Transverse colon (tissue), 4 donors: ENCODE measurements around the gene ANO1. TPM values are rescaled to one million over a fixed set of nuclear protein-coding genes. Genes with fewer than 3 reads are reported as not detected.

Source experiments
- DNase-seq: peaks from one replicate; pipeline ENCODE4 v3.0.0-alpha.2; 2019
- H3K27ac ChIP-seq, 4 donors: fragments of 200-600 bp; sonication (generic); 2 replicates each; pipeline ENCODE4 v1.5.1; 2016 to 2018; ENCODE audit warnings: inconsistent platforms in 4 of 4
- H3K27me3 ChIP-seq: fragments of 200-600 bp; sonication (generic); 2 replicates; pipeline ENCODE4 v1.5.1; 2017; ENCODE audit warnings: inconsistent platforms
- H3K36me3 ChIP-seq, 4 donors: fragments of 200-600 bp; sonication (generic); 2 replicates each; pipeline ENCODE4 v1.5.1; 2017 to 2019; ENCODE audit warnings: inconsistent platforms in 4 of 4
- H3K4me1 ChIP-seq, 4 donors: fragments of 200-600 bp; sonication (generic); 2 replicates each; pipeline ENCODE4 v1.5.1; 2017 to 2020; ENCODE audit warnings: inconsistent platforms in 4 of 4
- H3K4me3 ChIP-seq, 4 donors: fragments of 200-600 bp; sonication (generic); 1 replicate in 1 of 4; 2 replicates in 3 of 4; pipeline versions ENCODE4 v1.5.1 to v1.6.1; 2017 to 2019; ENCODE audit warnings: inconsistent platforms in 4 of 4
- H3K9me3 ChIP-seq, 2 donors: fragments of 200-600 bp; sonication (generic); 2 replicates each; pipeline ENCODE4 v1.5.1; 2017 to 2019; ENCODE audit warnings: inconsistent platforms in 2 of 2
- EP300 ChIP-seq: sonication (generic); formaldehyde crosslinking; IDR thresholded peaks from one replicate; pipeline ENCODE4 v1.6.1; 2017; ENCODE audit warnings: antibody characterized with exemption, low read depth
- POLR2A ChIP-seq: fragments of 450-650 bp; IDR thresholded peaks from one replicate; pipeline ENCODE4 v1.6.1; 2016; ENCODE audit warnings: antibody characterized with exemption, mild to moderate bottlenecking, moderate library complexity
- POLR2AphosphoS5 ChIP-seq, 3 donors: sonication (generic); formaldehyde crosslinking; IDR thresholded peaks; one replicate each; pipeline ENCODE4 v1.6.1; 2016; ENCODE audit warnings: antibody characterized with exemption in 3 of 3
- WGBS, 2 donors: methylation state at CpG; one replicate each; pipeline ENCODE4 v1.1.5; 2018; ENCODE audit warnings: low coverage in 1 of 2; 5-methylcytosine and 5-hydroxymethylcytosine counted together
- in situ Hi-C, 4 donors: fragments of 200-750 bp; cut with MboI; loops; one replicate each; pipeline versions ENCODE4 v1.15.0 to v1.15.1; 2017; ENCODE audit warnings: low sequenced_read_pairs in 3 of 4, low pct_ligation_motif_present in 1 of 4, low pct_unique_long_range_greater_than_20kb in 1 of 4
- intact Hi-C: fragments of 100-400 bp; cut with DNase I; formaldehyde crosslinking; loops from one replicate; pipeline ENCODE4 v1.15.1; 2023; ENCODE audit warnings: low total_unique reads
- small RNA-seq, 4 donors: library from RNA; depleted of rRNA; stranded (forward); fragments of <200 nt; gene quantifications; one replicate each; pipeline ENCODE3, GENCODE V24; 2016
- total RNA-seq, 4 donors: library from RNA; depleted of rRNA; stranded (reverse); fragments of >200 nt; gene quantifications; one replicate each; pipeline ENCODE4 v1.1.0, GENCODE V29; 2016
- TF ChIP-seq, protein P1 (sequence below), 5 experiments: fragments of 200-600 bp in 3 of 5; fragments of 450-650 bp in 2 of 5; sonication (generic) in 3 of 5; IDR thresholded peaks; 1 replicate in 2 of 5; 2 replicates in 3 of 5; pipeline ENCODE4 v1.5.1; 2016 to 2017; ENCODE audit warnings: antibody characterized with exemption in 5 of 5, inconsistent platforms in 3 of 5, mild to moderate bottlenecking in 2 of 5, moderate library complexity in 1 of 5

ANO1 gene
- total RNA-seq, 4 donors from 2014 or later, result 7.9 to 20.9 (median 11.3) TPM

DNA sequence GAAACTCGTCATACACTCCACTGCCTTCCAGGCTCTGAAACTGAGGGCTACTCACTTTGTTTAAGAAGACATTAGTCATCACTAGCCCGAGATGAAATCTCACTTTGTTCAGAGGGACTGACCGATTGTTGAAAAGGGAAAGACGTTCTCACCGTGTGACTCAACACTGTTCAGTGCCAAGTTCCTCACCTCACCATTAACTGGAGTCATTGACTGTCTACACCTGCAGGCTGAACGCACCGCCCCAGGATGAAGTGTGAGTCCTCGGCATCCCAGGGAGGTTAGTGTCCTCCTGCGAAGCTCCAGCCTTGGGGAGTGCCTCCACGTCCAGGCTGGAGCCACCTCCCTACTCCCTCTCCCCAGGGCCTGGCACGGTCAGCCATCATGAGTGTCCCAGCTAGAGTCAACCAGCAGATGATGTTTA lies 155.4 kb downstream of the ANO1 start:
- Histone ChIP-seq H3K36me3 (no peaks in the 10 kb centered on the region), H3K27me3 (no peaks in the 10 kb centered on the region), H3K27ac (no peak overlapping the region), H3K4me3 (no peak overlapping the region), H3K4me1 (no peaks in the 10 kb centered on the region), H3K9me3 (no peaks in the 10 kb centered on the region)
- in situ Hi-C loops, result no loop called here
- WGBS, 2 donors, result 65% methylated on average over 10 of the region's 11 CpGs; no CpG with 5 or more reads in 1 of the 2 donors
- TF ChIP-seq POLR2A (no peak), POLR2AphosphoS5 (IDR thresholded peaks at IDR 0.05) (no peak), EP300 (no peak)
- TF ChIP-seq, protein P1, sequence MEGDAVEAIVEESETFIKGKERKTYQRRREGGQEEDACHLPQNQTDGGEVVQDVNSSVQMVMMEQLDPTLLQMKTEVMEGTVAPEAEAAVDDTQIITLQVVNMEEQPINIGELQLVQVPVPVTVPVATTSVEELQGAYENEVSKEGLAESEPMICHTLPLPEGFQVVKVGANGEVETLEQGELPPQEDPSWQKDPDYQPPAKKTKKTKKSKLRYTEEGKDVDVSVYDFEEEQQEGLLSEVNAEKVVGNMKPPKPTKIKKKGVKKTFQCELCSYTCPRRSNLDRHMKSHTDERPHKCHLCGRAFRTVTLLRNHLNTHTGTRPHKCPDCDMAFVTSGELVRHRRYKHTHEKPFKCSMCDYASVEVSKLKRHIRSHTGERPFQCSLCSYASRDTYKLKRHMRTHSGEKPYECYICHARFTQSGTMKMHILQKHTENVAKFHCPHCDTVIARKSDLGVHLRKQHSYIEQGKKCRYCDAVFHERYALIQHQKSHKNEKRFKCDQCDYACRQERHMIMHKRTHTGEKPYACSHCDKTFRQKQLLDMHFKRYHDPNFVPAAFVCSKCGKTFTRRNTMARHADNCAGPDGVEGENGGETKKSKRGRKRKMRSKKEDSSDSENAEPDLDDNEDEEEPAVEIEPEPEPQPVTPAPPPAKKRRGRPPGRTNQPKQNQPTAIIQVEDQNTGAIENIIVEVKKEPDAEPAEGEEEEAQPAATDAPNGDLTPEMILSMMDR (IDR thresholded peaks at IDR 0.05), result no peak
- DNase-seq, result peak; percentile 39
- intact Hi-C loops, result no loop called here

DNA sequence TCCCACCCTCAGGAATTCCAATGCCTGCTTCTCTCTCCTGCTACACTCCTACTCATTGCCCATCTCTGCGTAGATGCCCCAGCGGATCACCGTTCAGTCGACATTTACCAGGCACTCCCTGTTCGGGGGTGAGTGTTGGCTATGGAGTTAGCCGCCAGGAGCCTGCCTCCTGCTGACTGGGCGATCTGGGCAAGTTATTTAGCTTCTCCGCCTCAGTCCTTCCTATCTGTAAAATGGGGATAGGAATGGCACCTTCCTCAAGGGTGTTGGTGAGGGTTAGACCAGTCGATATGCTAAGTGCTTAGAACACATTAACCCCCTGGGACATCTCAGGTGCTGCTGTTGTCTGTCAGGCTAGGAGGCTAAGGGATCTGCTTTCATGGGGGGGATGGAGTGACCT lies 155.8 kb downstream of the ANO1 start:
- DNase-seq, result no peak
- H3K4me1 ChIP-seq, result no peaks in the 10 kb centered on the region
- in situ Hi-C loops, result no loop called here
- H3K36me3 ChIP-seq, result no peaks in the 10 kb centered on the region
- WGBS, 2 donors, result 94% methylated on average over 9 of the region's 9 CpGs; no CpG with 5 or more reads in 1 of the 2 donors
- intact Hi-C loops, result no loop called here
- H3K27me3 ChIP-seq, result no peaks in the 10 kb centered on the region
- H3K9me3 ChIP-seq, result no peaks in the 10 kb centered on the region
- TF ChIP-seq POLR2AphosphoS5 (IDR thresholded peaks at IDR 0.05) (no peak), POLR2A (no peak), EP300 (no peak)
- TF ChIP-seq, protein P1 (IDR thresholded peaks at IDR 0.05), result no peak
- H3K27ac ChIP-seq, result no peak overlapping the region
- no peak overlapping the region for H3K4me3 ChIP-seq

Small RNA genes within 50 kb of the gene (small RNA-seq; reads per million reads assigned to genes)
- gene RNU6-1175P, result 0 reads per million in 4 donors

Other genes with a start within 250 kb of the ANO1 start
- gene FADD, start 125.0 kb downstream of the ANO1 start, total RNA-seq, result 10 to 100 TPM; 24.5 to 42.3 (median 31.5) TPM
- 100 to 1,000 TPM in 1 of 4 donors, 10 to 100 TPM in 3; 42.6 to 143 (median 72.8) TPM for gene PPFIA1, start 192.4 kb downstream of the ANO1 start, total RNA-seq